GM18909 (cell line): ENCODE results near the gene SPATA31D4.
A peak's percentile ranks its signal among the peaks of the same experiment; 100 is the strongest.

Experiments used
- ATAC-seq: cut with Tn5 transposase; IDR thresholded peaks from one replicate; pipeline ENCODE4 v1.9.1; 2021; ENCODE audit warnings: mild to moderate bottlenecking; ENCODE audit not compliant: unreplicated experiment, poor library complexity

SPATA31D4 gene

DNA sequence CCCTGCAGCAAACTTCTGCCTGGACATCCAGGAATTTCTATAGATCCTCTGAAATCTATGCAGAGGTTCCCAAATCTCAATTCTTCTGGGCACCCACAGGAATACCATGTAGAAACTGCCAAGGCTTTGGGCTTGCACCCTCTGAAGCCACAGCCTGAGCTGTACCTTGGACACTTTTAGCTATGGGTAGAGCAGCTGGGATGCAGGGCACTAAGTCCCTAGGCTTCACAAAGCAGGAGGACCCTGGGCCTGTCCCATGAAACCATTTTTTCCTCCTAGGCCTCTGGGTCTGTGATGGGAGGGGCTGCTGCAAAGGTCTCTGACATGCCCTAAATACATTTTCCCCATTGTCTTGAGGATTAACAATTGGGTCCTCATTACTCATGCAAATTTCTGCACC is 27.4 kb downstream of the SPATA31D4 start:
- ATAC-seq: no peak

DNA sequence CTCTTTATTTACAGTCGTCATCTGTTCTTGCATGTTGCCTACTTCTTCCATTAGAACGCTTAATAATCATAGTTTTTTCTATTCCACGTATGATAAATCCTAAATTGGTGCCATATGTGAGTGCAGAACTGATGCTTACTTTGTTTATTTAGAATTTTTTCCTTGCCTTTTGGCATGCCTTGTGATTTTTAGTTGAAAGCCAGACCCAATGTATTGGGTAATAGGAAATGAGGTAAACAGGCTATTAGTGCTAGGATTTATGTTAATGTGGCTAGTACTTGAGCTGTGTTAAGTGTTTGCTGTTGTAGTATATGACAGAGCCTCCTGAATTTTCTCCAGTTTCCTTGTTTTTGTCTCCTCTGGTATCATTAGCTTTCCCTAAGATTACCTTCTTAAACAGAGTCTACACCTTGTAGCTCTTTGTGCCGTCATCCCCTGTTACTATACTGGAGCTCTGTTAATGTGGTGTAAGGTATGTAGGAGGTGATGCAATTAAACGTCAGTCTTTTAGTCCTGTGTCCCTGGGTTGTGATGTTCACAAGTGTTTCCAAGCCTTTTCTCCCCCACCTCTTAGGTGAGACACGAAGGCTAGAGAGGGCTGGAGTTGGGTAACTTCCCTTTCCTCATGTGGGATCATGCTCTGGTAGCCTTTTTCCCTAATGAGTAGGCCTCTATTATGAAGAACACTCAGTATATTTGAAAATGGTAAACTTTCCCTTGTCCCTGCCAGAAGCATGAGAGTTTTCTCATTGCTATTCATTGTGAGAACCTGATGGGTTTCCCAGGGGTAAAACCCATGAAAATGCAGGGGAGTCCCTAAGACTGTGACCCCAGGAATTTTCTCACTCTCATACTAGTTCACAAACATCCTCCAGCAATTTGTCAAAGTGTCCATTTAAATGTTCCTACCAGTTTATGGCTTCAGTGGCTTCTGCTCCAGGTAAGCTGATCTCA is 36.3 kb downstream of the SPATA31D4 start:
- ATAC-seq: no peak

- no peak for ATAC-seq
These were observed 39.8 kb downstream of the SPATA31D4 start for GRCh38 chr9:81968026-81968425.

DNA sequence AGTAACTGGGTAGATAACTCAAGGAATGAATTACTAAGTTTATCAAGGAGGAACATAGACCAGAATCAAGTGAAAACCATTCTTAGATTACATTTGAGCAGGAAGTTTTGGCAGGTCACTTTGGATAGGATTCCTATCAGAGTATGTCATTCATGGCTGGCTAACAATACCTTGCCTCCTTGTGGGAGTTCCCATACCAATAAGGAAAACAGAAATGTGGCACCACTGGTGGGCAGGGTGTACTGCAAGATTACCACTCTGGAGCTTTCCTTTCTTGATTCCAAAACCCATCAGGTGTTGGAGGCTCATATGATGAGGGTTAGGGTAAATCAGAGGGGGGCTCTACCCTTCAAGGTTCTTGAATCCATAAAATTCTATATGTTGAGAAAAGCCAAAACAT is 41.7 kb downstream of the SPATA31D4 start:
- ATAC-seq: no peak

DNA sequence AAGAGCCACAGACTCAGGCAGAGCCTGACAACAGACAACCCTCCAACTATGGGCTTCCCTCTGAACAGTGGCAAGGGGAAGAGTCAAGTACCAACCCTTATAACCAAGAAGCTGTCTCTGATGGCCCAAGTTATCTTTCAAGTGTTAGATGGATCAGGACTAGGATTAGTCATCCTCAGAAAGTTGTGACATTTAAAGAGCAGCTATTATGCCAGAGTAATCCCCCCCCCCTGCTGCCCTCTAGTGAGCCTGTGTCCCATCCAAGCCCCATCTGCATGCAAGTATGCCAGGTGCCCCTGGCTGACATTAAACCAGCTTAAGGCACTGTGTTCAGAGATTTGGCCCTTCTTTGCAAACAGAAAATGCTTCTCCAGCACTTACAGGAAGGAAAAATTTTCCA is 43.5 kb downstream of the SPATA31D4 start:
- no peak for ATAC-seq

- no peak for ATAC-seq
These were observed 46.5 kb downstream of the SPATA31D4 start for GRCh38 chr9:81974764-81975163.

GRCh38 chr9:81976351-81976750 is 48.1 kb downstream of the SPATA31D4 start:
- no peak for ATAC-seq

DNA sequence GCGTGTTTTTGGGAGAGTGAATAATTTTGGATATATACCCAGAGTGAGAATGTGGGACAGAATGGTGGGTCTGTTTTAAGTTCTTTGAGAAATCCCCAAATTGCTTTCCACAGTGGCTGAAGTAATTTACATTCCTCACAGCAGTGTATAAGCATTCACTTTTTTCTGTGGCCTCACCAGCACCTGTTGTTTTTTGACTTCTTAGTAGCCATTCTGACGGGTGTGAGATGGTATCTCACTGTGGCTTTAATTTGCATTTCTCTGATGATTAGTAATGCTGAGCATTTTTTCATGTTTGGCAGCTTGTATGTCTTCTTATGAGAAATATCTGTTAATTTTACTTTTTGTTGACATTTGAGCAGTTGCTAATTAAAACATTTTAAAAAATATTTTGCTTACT is 51.0 kb downstream of the SPATA31D4 start:
- ATAC-seq: peak; percentile 62

- no peak for ATAC-seq
These were observed 52.3 kb downstream of the SPATA31D4 start for GRCh38 chr9:81980568-81980967.

DNA sequence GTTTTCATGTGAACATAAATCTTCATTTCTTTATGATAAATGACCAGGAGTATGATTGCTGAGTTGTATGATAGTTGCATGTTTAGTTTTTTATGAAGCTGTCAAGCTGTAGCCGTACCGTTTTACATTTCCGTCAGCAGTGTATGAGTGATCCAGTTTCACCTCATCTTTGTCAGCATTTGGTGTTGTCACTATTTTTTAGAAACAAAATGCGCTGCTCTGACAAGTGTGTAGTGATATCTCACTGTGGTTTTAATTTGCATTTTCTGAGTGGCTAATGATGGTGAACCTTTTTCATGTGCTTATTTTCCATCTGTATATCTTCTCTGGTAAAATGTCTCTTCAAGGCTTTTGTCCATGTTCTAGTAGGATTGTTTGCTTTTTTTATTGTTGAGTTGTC is 53.7 kb downstream of the SPATA31D4 start:
- ATAC-seq: no peak
